ENCODE measurements around the gene TKTL1. TPM values are rescaled to one million over a fixed set of nuclear protein-coding genes. Genes with fewer than 3 reads are reported as not detected.

The TKTL1 gene
- total RNA-seq, 1 donor from 2014 or later, result not detected

DNA sequence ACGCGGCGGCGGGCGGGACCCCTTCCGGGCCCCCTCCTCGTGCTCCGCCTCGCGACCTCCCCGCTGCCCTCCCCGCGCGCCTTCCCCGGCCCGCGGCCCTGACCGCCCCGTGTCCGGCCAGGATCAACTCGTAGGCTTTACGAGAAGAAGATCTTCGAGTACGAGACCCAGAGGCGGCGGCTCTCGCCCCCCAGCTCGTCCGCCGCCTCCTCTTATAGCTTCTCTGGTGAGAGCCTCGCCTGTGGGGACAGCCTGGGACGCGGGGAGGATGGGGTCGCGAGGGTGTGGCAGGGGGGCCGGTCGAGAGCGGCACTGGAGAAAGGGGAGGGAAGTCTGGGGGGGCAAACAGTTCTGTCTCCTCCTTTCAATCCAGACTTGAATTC, 84.0 kb downstream of the TKTL1 start:
- no peak for ATAC-seq

Other genes starting within 250 kb of the TKTL1 start
- gene MECP2, start 198.1 kb upstream of the TKTL1 start, total RNA-seq, result 25.1 TPM
- not detected for gene OPN1LW, start 151.6 kb upstream of the TKTL1 start, total RNA-seq
- not detected for gene OPN1MW, start 113.2 kb upstream of the TKTL1 start, total RNA-seq
- not detected for gene OPN1MW2, start 76.0 kb upstream of the TKTL1 start, total RNA-seq
- not detected for gene OPN1MW3, start 38.2 kb upstream of the TKTL1 start, total RNA-seq
- gene TEX28, start 671 bp upstream of the TKTL1 start, total RNA-seq, result not detected
- 417 TPM for gene FLNA, start 78.8 kb downstream of the TKTL1 start, total RNA-seq
- 49.3 TPM for gene EMD, start 83.5 kb downstream of the TKTL1 start, total RNA-seq
- 2,565 TPM for gene RPL10, start 102.6 kb downstream of the TKTL1 start, total RNA-seq
- gene DNASE1L1, start 113.5 kb downstream of the TKTL1 start, total RNA-seq, result 22.8 TPM
- 18.1 TPM for gene TAFAZZIN, start 115.7 kb downstream of the TKTL1 start, total RNA-seq
- gene ATP6AP1, start 132.9 kb downstream of the TKTL1 start, total RNA-seq, result 63.2 TPM
- 33.8 TPM for gene GDI1, start 141.4 kb downstream of the TKTL1 start, total RNA-seq
- 17.9 TPM for gene FAM50A, start 148.3 kb downstream of the TKTL1 start, total RNA-seq
- 7.1 TPM for gene PLXNA3, start 162.5 kb downstream of the TKTL1 start, total RNA-seq
- 15.1 TPM for gene LAGE3, start 183.5 kb downstream of the TKTL1 start, total RNA-seq
- gene UBL4A, start 190.8 kb downstream of the TKTL1 start, total RNA-seq, result 32.3 TPM
- gene SLC10A3, start 194.8 kb downstream of the TKTL1 start, total RNA-seq, result 20.6 TPM
- gene FAM3A, start 220.4 kb downstream of the TKTL1 start, total RNA-seq, result 40.6 TPM

Measured in esophagus mucosa (tissue), 1 donor.